ENCODE measurements around the gene TAT.

TAT gene

DNA sequence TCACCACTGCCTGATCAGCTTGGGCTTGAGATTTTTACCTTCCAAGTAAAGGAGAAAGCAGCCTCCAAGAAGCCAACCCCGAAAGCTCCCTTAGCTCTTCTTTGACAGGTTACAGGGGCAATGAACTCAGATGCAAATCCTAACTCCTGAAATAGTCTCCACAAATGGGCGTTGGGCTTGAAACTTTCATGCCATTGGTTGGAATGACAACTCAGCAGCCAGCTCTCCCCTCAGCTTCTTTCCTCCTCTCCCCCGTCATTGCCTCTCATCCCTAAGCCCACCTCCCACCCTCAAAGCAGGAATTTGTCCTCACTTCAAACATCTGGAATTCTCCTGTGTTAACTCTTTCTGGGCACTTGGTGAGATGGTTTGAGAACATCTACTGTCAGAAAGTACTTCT is at the start of gene TAT:
Gene TAT (minus strand): TSS at position 122 of the 400 bp plus-strand sequence. CDS start 677 bp downstream, outside the sequence.
- TF ChIP-seq CTCF (IDR thresholded peaks at IDR 0.05): no peak

DNA sequence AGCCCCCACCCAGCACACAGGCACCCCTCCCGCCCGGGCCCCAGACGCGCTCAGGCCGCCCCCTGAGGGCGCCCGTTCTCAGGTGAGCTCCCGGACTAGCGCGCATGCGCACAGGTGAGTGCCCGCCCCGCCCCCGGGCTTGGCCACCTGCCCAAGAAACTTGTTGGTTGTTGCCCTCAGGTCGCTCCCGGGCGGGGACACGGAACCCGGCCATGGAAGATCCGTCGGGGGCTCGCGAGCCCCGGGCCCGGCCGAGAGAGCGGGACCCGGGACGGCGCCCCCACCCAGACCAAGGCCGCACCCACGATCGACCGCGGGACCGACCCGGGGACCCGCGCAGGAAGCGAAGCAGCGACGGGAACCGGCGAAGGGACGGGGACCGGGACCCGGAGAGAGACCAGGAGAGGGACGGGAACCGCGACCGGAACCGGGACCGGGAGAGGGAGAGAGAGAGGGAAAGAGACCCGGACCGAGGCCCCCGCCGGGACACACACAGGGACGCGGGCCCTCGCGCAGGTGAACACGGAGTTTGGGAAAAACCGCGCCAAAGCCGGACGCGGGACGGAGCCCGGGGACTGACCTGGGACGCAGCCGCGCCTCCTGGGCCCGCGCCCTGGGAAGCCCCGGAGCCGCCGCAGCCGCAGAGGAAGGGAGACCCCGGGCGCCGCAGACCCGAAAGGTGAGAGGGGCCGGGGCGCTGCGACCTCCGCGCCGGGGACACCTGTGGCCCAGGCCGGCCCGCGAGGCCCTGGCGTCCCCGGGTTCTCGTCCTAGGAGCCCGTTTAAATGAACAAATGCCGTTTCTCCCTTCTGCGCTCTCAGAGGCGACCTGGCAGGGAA is 49.3 kb upstream of the TAT start, which contains the start of gene MARVELD3:
Gene MARVELD3 (plus strand): TSS at position 167 of the 840 bp plus-strand sequence. CDS start 46 bp downstream, at position 213.
- peak; percentile 49 for TF ChIP-seq CTCF (IDR thresholded peaks at IDR 0.05)

GRCh38 chr16:71625113-71625850 is 48.4 kb upstream of the TAT start:
- no peak for TF ChIP-seq CTCF (IDR thresholded peaks at IDR 0.05)

GRCh38 chr16:71623597-71623996 is 46.7 kb upstream of the TAT start:
- no peak for TF ChIP-seq CTCF (IDR thresholded peaks at IDR 0.05)

DNA sequence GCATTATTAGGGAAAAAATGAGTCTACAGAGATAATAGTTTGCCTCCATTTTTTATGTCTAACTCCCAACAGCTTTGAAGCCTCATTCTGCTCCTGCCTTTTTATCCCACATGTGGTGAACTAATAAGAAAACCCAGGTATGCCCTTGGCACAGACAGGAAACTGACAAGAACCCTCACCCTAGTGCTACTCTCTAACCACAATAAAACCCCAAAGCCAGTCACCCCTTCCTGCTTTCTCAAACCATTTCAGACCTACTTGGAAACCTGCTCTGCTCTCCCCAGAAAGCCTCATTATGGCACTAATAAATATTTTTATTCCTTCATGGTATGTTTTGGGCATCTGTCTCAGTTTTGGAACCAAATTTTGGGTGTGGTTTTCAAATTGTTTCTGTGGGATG is 45.2 kb upstream of the TAT start:
- no peak for TF ChIP-seq CTCF (IDR thresholded peaks at IDR 0.05)

- TF ChIP-seq CTCF (IDR thresholded peaks at IDR 0.05): no peak
Observed at GRCh38 chr16:71618429-71618828, 41.5 kb upstream of the TAT start.

DNA sequence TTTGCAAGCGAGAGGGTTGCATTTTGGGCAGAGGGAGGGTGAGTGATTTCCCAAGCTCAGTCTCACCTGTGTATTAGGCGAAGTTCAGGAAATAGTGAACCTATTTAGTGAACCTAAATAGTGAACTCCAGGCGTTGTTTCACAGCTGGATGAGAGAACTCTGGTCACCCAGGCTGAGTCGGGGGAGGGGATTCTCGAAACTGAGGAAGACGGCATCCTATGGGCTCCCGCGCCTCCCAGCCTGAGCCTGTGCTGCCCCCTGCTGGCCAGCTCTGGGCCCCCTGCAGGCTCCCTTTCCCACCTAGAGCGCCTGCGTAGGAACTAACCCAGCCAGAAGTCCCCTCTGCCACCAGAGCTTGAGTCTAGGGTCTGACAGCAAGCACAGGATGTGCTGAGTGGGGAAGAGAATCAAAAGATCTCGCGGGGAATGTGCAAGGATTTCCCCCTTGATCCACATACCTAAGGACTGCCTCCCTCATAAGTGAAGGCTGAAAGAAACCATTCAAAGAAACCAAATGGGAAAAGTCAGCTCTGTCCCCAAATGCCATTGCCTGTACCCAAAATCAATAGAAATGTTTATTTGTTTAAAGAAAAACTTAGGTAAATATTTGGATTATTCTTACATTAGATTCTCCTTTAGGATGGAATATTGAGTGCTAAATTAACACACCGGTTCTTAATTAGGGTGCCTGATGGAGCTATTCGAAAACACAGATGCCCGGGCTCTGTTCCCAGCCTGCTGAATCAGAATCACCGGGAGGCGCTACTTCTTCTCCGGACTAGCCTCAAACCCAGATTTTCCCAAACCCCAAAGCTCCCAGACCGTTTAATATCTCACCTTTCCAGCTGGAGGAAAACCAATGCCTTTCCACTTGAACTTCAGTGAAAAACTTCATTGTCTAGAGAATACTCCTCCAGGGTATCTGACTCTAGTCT is 34.3 kb upstream of the TAT start:
- peak; percentile 94 for TF ChIP-seq CTCF (IDR thresholded peaks at IDR 0.05)
